Retina (tissue), 1 donor: ENCODE results near the gene GRIN2A.
A peak's percentile ranks its signal among the peaks of the same experiment; 100 is the strongest.

Source experiments
- DNase-seq: peaks from one replicate; pipeline ENCODE4 v3.0.0-alpha.2; 2016

GRIN2A gene

DNA sequence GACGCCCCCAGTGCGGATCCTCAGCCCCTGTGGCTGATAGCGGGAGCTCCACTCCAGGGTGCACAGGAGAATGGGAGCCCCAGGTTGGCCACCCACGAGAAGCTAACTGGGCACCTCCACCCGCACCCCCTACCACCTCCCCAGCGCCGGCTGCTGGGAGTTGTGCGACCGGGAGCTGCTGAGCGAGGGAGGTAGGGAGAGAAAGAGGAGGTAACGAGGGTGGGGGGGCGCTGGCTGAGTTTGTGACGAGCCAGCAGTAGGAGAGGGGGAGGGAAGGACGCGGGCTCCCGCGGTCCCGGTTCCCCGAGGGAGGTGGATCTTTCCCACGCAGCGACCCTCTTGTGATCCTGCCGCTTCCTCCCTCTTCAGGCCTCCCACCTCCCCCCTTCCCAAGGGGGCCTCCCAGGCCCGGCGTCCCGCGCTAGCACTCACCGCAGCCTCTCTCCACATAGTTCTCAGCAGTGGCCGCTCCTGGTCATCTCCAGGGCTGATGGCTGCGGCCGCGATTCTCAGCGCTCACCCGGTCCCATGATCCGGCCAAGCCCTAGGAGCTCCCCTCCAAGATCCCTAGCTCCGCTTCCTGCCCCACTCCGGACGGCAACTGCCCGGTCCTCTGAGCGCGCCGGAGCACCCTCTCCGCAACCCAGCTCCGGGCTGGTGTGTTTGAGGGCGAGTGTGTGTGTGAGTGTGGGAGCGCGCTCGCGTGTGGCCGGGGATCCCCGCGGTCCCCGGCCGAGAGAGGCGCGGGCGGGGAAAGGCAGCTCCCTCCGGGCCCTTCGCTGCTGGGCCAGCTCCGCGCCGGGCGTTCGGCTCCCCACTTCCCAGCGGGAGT lies at the start of gene GRIN2A:
Gene GRIN2A, minus strand, starts transcription at position 207 of the 832 bp plus-strand sequence. CDS start 2,017 bp downstream, outside the sequence.
- DNase-seq, result no peak

DNA sequence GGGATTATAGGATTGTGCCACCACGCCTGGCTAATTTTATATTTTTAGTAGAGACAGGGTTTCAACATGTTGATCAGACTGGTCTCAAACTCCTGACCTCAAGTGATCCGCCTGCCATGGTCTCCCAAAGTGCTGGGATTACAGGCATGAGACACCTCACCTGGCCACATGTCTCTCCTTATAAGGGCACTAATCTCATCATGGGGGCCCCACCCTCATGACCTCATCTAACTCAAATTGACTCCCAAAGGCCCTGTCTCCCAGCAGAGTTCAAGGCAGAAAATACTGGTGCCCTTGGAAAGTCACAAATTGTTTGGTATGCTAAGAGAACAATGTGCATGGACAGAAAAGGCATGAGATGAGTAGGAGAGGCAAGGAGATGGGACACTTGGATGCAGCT lies 49.3 kb upstream of the GRIN2A start:
- no peak for DNase-seq

DNA sequence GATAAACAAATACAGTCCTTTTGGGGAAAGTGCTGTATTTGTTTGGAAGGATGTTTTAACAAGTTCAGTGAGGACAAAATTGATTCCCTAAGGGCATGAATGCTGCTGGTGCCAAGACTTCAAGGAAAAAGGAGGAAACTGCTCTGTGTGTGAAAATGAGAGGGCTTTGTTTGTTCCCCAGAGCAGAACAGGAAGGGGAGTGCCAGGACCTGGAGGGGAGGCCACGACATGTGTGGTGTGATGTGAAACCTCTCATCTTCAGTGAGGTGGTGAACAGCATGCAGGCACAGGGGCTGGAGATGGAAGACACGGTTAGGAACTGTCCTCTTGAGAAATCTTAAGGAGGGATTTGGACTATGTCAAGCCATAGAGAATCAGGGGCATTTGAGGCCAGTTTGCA lies 46.6 kb upstream of the GRIN2A start:
- DNase-seq, result no peak

DNA sequence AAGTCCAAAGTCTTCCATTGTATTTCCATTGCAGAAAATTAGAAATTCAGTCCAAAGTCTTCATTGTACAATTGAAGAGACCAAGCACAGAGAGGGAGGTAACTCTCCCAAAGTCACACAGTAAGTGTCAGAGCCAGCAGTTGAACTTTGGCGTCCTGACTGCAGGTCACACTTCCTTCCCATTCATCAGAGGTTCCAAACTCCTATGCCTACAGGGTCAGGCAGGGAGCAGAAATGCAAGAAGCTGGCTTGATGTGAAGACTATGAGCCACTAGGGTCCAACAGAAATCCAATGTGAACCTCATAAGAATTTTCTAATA lies 44.7 kb upstream of the GRIN2A start:
- DNase-seq, result no peak

- peak; percentile 53 for DNase-seq
Measured at GRCh38 chr16:10226141-10226986, 44.1 kb upstream of the GRIN2A start.

- no peak for DNase-seq
Measured at GRCh38 chr16:10225653-10226052, 43.4 kb upstream of the GRIN2A start.

GRCh38 chr16:10224850-10225249 lies 42.6 kb upstream of the GRIN2A start:
- DNase-seq, result no peak

- DNase-seq, result no peak
Measured at GRCh38 chr16:10220942-10221341, 38.7 kb upstream of the GRIN2A start.

DNA sequence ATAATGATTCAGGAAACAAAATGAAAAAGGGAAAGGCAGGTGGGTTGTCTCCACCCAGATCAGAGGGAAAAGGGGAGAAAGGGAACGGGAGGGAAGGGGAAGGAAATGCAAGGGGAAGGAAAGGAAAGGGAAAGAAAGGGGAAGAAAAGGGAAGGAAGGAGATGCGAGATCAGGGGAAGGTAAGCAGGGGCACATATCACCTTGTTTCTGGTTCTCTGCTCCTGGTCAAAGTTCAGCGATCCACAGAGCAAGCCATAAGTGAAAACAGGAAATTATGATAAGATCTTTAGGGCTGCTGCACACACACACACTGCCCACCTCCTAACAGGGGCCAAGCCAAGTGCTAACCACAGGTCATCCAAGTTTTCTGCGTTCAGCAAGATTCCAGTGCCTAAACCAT lies 37.5 kb upstream of the GRIN2A start:
- no peak for DNase-seq

- no peak for DNase-seq
Measured at GRCh38 chr16:10218490-10219206, 36.4 kb upstream of the GRIN2A start.

DNA sequence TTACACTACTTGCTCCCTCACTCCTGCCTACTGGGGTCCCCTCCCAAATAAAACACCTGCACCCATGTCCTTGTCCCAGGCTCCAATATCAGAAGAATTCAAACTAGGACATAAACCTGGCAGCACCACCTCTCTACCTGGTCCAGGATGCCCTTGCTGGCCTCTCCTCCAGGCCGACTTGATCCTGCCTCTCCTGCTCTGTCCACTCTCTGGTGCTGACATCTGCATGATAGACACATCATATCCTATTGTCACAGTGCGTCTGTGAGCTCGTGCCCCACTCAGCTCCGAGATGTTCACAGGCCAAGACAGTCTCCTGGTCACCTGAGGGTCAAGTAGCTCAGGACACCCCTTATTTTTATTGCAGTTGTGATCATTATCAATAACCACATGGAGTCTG lies 31.5 kb upstream of the GRIN2A start:
- no peak for DNase-seq

DNA sequence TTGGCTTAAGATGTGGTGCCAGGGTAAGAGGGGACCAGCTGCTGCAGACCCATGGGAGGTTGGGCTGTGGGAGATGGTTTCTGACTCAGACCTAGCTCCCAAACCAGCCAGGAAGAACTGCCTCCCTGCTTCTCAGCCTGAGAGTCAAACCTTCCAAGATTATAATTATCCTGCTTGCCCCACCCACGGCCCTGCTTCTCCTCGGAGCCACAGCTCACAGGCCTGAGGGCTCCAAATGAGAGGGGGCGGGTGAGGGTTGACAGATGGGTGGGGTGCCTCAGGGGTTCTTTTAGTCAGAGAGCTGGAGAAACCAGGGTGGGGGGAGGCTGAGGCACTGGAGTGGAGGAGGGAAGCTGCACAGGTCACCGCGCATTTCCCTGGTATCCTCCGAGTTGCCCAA lies 28.7 kb upstream of the GRIN2A start:
- no peak for DNase-seq

DNA sequence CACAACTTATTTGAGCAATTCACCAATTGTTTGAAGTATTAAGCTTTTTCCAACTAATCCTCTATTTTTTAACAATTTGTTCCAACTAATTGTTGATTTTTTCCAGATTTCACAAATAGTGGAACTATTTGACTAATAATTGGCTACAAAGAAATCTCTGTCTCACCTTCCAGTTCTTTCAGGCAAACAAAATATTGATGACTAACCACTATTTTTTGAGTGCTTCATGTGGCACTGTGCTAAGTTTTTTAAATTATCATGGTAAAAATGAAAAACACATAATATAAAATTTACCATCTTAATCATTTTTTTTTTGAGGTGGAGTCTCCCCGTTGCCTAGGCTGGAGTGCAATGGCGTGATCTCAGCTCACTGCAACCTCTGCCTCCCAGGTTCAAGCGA lies 24.6 kb upstream of the GRIN2A start:
- DNase-seq, result no peak

GRCh38 chr16:10206215-10206614 lies 24.0 kb upstream of the GRIN2A start:
- no peak for DNase-seq

DNA sequence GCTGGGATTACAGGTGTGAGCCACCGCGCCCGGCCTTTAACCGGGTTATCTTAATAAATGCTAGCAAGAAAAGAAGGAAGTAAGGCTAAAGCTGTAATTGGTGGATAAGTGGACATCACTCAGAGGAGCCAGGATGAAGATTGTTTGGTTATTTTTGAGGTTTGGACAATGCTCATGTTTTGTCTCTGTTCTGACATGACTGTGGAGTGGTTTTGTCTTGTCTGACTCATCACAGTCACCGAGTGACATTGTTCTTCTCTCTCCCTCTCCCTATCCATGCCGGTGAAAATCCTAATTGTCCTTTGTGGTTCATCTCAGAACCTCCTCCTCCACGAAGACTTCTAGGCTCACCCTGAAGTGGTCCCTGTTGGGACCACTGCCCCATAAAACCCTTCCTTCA lies 23.5 kb upstream of the GRIN2A start:
- no peak for DNase-seq

GRCh38 chr16:10202649-10203048 lies 20.4 kb upstream of the GRIN2A start:
- no peak for DNase-seq

DNA sequence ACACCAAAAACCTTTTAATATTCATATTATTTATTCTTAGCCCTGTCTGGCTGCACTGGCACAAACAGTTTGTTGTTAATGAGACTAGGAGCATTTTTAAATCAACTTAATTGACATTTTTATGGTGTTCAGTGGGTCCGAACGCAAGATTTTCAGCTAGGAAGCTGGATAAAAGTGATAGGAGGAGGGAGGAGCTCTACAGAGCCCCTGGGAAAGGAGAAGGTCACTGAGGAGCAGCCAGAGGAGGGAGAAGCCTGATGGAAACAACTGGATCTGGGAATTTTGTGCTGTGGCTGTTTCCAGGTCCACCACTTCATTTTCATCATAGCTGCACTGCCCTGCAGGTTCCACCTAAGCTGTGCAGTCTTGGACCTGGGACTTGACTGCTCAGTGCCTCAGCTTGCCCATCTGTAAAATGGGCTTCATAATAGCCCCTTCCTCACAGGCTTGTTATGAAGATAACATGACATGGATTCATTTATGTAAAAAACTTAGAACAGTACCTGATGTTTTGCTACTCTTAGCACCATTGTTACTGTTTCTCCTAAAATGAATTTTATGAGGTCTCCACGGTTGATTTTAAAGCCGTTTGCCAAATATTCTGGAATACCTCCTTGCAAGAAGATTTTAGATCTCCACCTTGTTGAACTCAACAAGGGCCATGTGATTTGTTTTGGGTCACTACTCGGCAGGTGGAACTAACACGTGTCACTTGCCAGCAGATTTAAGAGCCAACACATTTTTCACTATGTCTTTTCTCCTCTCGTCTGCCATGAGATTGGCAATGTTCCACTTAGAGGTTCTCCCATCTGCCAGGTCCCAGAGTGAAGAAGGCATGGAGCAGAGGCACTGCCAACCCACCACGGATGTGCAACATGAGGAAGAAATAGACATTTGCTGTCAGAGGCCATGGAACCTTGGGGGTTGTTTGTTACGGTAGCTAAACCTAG lies 18.7 kb upstream of the GRIN2A start:
- DNase-seq, result no peak

DNA sequence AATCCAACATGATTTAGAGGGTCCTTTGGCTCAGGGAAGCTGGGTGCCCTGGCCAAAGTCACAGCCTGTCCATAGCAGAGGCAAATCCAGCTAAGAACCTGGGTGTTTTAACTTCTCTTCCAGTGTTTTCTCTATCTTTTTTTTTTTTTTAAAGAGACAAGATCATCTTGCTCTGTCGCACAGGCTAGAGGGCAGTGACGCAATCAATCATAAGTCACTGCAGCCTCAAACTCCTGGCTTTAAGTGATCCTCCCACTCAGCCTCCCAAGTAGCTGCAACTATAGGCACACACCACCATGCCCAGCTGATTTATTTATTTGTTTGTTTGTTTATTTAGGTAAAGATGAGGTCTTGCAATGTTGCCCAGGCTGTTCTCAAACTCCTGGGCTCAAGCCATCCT lies 14.8 kb upstream of the GRIN2A start:
- no peak for DNase-seq

DNA sequence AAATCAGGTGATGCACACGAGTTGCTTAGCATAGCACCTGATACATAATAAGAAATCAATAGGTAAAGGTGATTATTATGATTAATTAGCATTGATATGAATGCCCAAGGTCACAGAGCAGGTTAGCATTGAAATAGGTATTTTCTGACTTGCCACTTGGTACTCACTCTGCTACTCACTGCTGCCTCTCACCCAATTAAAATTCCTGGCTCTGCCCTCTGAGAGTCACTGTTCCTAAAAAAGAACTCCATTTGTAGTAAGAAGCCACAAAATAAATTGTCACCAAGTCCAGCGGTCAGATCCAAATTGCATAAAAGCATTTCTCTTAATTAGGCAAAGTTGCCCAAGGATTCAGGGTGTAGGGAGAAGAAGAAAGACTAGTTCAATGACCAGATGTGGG lies 8.9 kb upstream of the GRIN2A start:
- DNase-seq, result no peak

DNA sequence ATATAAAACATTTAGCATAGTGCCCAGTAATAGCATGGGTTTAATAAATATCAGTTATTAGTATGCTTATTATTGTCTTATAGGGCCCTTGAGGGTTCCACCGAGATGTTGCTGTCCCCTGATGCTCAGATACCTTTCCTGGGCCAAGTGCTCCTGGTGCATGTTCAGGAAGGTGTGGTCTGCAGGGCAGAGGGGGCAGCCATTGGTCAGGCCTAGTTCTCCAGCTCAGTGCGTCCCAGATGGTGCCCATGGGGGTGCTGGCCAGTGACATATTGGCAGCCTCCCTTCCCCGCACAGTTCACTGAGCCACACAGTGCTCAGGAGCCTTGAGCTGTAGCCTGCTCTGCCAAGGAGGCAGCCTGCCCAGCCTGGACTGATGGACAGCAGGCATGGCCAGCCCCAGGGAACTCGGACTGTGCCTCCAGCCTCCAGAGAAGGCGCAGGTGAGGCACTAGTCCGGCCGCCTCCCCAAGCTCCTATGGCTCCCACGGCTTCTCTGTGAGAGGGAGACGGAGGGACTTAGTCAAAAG lies 7.7 kb upstream of the GRIN2A start:
- DNase-seq, result no peak

- DNase-seq, result no peak
Measured at GRCh38 chr16:10188236-10188635, 6.0 kb upstream of the GRIN2A start.
